Stimulated activated naive CD8-positive, alpha-beta T cell treated with anti-CD3 and anti-CD28 coated beads, Interleukin-15, Interleukin-2, amounts not matched to agents 100 U/mL and 50 U/mL, for 24 hours (primary cell): ENCODE measurements around the gene RUNX3.

Experiments
- ATAC-seq: fragments of 150-1000 bp; cut with Tn5 transposase; one replicate; pipeline ENCODE4 v1.10.0; 2021
- DNase-seq: peaks from one replicate; pipeline ENCODE4 v3.0.0; 2021

Gene RUNX3

GRCh38 chr1:24963099-24963872 lies 33.2 kb upstream of the RUNX3 start:
- no peak for ATAC-seq

GRCh38 chr1:24961961-24962861 lies 32.1 kb upstream of the RUNX3 start:
- DNase-seq (no peak), ATAC-seq (no peak)

More at GRCh38 chr1:24963099-24963872, 33.2 kb upstream of the RUNX3 start:
- DNase-seq: no peak

- ATAC-seq (no peak), DNase-seq (no peak)
Measured at GRCh38 chr1:24961334-24961733, 31.3 kb upstream of the RUNX3 start.

GRCh38 chr1:24960071-24960801 lies 30.2 kb upstream of the RUNX3 start:
- ATAC-seq (no peak), DNase-seq (no peak)

- DNase-seq (no peak), ATAC-seq (no peak)
Measured at GRCh38 chr1:24959623-24959975, 29.5 kb upstream of the RUNX3 start.

GRCh38 chr1:24958766-24959622 lies 28.9 kb upstream of the RUNX3 start:
- DNase-seq (no peak), ATAC-seq (no peak)

- DNase-seq: no peak
- no peak for ATAC-seq
Measured at GRCh38 chr1:24957808-24958752, 28.0 kb upstream of the RUNX3 start.

GRCh38 chr1:24957016-24957807 lies 27.1 kb upstream of the RUNX3 start:
- no peak for DNase-seq
- peak; percentile 9 for ATAC-seq

GRCh38 chr1:24955779-24956365 lies 25.8 kb upstream of the RUNX3 start:
- DNase-seq: no peak
- no peak for ATAC-seq

- DNase-seq: peak; percentile 77
- ATAC-seq: peak; percentile 88
Measured at GRCh38 chr1:24955161-24955560, 25.1 kb upstream of the RUNX3 start.

GRCh38 chr1:24954631-24955030 lies 24.6 kb upstream of the RUNX3 start:
- DNase-seq (peak; percentile 52), ATAC-seq (peak; percentile 4)

- ATAC-seq: no peak
- DNase-seq: no peak
Measured at GRCh38 chr1:24954022-24954421, 23.9 kb upstream of the RUNX3 start.

GRCh38 chr1:24952413-24952841 lies 22.4 kb upstream of the RUNX3 start:
- DNase-seq: peak; percentile 62
- ATAC-seq: peak; percentile 14

GRCh38 chr1:24951810-24952412 lies 21.8 kb upstream of the RUNX3 start:
- DNase-seq (no peak), ATAC-seq (no peak)

GRCh38 chr1:24951337-24951736 lies 21.3 kb upstream of the RUNX3 start:
- DNase-seq (no peak), ATAC-seq (no peak)

- no peak for ATAC-seq
- no peak for DNase-seq
Measured at GRCh38 chr1:24949331-24949881, 19.3 kb upstream of the RUNX3 start.

GRCh38 chr1:24948079-24948827 lies 18.2 kb upstream of the RUNX3 start:
- no peak for DNase-seq
- ATAC-seq: no peak
